ENCODE results near the gene RAB10.

- TF ChIP-seq POLR2AphosphoS5 (IDR thresholded peaks at IDR 0.05) (no peak), CTCF (IDR thresholded peaks at IDR 0.05) (no peak), EP300 (IDR thresholded peaks at IDR 0.05) (no peak), POLR2A (IDR thresholded peaks at IDR 0.05) (no peak)
Observed at GRCh38 chr2:26010943-26011342, 22.9 kb upstream of the RAB10 start.
